ENCODE measurements around the gene HP1BP3.

HP1BP3 gene

DNA sequence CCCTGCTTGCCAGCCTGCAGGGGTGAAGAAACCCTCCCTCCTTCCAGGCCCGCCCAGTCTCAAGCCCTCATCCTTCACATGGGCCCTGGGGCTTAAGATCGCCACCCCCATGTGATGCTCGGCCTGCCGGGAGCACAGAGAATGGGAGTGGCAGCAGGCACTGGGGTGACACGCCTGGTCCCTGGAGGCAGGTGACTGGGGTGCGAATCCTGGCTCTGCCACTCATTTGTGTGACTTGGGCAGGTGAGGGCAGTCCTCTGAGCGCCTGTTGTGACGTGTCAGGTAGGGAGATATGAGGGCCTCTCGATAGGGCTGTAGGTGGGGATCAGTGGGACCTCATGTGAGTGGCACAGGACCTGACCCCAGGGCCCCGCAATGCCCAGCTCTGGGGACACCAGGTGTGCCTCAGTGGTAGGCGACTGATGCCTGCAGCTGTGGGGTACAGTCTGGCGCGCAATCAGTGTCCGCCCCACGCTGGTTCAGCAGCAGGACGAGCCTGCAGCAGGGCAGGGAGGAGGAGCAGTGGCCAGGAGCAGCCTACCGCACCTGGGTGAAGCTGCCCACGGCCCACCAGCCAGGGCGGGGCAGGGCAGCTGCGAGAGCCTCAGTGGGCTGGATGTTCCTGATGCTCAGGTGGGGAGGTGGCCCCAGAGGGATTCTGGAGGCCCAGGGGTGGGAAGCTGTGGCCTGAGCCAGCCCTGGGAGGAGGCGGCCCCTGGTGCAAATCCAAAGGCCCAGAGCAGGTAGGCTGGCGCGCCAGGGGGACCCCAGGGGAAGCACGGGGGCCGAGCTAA lies 60.8 kb downstream of the HP1BP3 start:
- H3K27ac ChIP-seq (ENCODE audit: low read length) = no peak overlapping the region
- H3K4me2 ChIP-seq (ENCODE audit: low read length) = no peak overlapping the region
- no peaks in the 10 kb centered on the region for H3K9me3 ChIP-seq (ENCODE audit: insufficient read depth, low read length)
- no peaks in the 10 kb centered on the region for H4K20me1 ChIP-seq (ENCODE audit: insufficient read depth, low read length)
- no peaks in the 10 kb centered on the region for H3K36me3 ChIP-seq (replicated peaks; ENCODE audit: low read depth, low read length)
- H3K9ac ChIP-seq (ENCODE audit: low read length) = no peak overlapping the region
- H3K27me3 ChIP-seq (ENCODE audit: low read depth, low read length) = peaks cover 16% of the 10 kb centered on the region
- TF ChIP-seq EZH2phosphoT487 (IDR thresholded peaks at IDR 0.05; ENCODE audit: low read depth) = no peak
- TF ChIP-seq, protein P1, sequence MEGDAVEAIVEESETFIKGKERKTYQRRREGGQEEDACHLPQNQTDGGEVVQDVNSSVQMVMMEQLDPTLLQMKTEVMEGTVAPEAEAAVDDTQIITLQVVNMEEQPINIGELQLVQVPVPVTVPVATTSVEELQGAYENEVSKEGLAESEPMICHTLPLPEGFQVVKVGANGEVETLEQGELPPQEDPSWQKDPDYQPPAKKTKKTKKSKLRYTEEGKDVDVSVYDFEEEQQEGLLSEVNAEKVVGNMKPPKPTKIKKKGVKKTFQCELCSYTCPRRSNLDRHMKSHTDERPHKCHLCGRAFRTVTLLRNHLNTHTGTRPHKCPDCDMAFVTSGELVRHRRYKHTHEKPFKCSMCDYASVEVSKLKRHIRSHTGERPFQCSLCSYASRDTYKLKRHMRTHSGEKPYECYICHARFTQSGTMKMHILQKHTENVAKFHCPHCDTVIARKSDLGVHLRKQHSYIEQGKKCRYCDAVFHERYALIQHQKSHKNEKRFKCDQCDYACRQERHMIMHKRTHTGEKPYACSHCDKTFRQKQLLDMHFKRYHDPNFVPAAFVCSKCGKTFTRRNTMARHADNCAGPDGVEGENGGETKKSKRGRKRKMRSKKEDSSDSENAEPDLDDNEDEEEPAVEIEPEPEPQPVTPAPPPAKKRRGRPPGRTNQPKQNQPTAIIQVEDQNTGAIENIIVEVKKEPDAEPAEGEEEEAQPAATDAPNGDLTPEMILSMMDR (IDR thresholded peaks at IDR 0.05; ENCODE audit: low read depth, low read length) = no peak
- no peak overlapping the region for H2AFZ ChIP-seq (ENCODE audit: low read depth, low read length)
- no peak overlapping the region for H3K4me3 ChIP-seq (ENCODE audit: low read length)
- H3K4me1 ChIP-seq (ENCODE audit: low read length) = 0 out of 2 replicates have a peak, but pooled peaks cover 3% of the 10 kb centered on the region
- H3K79me2 ChIP-seq (ENCODE audit: low read length) = no peaks in the 10 kb centered on the region

DNA sequence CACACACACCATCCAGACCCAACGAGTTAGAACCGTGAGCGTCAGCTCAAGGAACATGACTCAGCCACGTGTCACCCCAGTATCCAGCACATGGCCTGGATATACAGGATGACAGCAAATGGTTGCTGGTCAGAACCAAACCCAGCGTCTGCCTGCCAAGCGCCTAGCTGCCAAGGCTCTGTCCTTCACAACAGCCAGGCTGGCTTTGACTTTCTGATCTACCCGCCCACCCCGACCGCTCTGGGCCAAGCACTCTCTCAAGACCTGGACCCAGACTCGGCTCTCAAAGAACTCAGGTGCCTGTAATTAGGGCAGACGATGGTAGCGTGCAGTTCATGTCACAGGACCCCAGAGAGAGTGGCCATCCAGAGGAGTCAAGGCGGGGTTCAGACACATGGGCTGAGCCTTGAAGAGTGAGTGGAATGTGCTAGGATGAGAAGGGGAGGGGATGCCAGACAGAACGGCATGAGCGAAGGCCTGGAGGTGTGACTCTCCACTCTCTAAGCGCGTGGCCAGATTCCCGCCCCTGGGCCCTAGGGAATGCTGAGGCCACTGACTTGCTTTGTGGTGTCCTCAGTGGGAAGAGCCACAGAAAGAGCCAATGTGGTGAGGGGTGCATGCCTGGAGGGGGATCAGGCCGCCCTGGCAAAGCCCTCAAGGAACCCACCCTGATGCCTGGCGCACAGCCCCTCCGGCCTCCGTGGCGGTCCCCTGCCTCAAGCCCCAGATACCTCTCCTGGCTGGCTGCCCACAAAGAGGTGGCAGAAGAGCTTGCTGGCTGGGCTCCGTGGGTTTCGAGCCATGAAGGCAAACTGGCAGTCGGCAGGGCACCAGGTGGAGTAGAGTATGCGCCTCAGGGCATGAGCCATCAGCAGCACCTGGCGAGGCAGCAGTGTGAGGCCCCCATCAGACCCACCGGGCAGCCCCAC lies 61.7 kb downstream of the HP1BP3 start:
- no peak overlapping the region for H3K9ac ChIP-seq (ENCODE audit: low read length)
- no peak overlapping the region for H3K4me3 ChIP-seq (ENCODE audit: low read length)
- H2AFZ ChIP-seq (ENCODE audit: low read depth, low read length) = no peak overlapping the region
- no peaks in the 10 kb centered on the region for H3K9me3 ChIP-seq (ENCODE audit: insufficient read depth, low read length)
- no peaks in the 10 kb centered on the region for H3K4me1 ChIP-seq (ENCODE audit: low read length)
- H3K36me3 ChIP-seq (replicated peaks; ENCODE audit: low read depth, low read length) = no peaks in the 10 kb centered on the region
- H3K27ac ChIP-seq (ENCODE audit: low read length) = no peak overlapping the region
- H4K20me1 ChIP-seq (ENCODE audit: insufficient read depth, low read length) = no peaks in the 10 kb centered on the region
- no peak overlapping the region for H3K4me2 ChIP-seq (ENCODE audit: low read length)
- no peak for TF ChIP-seq EZH2phosphoT487 (IDR thresholded peaks at IDR 0.05; ENCODE audit: low read depth)
- TF ChIP-seq, protein P1 (IDR thresholded peaks at IDR 0.05; ENCODE audit: low read depth, low read length) = no peak
- H3K79me2 ChIP-seq (ENCODE audit: low read length) = no peaks in the 10 kb centered on the region
- H3K27me3 ChIP-seq (ENCODE audit: low read depth, low read length) = peaks cover 8% of the 10 kb centered on the region

DNA sequence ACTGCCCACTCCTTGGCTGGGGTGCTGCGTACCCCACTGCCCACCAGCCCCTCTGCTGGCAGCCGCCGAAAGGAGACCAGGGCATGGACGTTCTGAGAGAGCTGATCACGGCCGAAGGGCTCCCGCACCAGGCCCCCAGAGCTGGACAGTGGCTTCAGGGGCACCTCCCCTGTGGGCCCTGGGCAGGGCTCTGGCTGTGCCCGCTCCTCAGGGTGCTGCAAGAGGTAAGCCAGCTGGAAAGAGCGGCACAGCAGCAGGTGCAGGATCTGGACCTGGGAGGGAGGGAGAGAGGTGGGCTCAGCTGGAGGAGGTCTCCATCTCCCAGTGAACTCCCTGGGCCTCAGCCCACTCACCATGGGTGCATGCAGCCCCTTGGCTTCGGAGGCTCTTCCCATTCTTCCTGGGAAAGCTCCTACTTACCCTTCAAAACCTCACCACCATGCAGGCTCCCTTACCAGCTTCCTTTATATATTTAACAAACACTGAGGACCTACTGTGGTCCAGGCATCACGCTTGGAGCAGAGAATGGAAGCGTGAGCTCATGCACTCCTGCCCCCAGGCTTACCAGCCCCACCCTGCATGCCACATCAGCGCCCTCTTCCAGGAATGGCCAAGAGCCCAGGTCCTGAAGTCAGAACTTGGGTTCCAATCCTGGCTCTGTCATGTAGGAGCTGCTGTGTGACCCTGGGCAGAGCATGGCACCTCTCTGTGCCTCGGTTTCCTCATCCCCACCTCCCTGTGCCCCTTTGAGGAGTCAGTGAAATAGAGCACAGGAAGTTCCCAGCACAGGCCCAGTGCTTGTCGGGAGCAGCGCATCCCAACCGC lies 62.5 kb downstream of the HP1BP3 start:
- H3K36me3 ChIP-seq (replicated peaks; ENCODE audit: low read depth, low read length) = no peaks in the 10 kb centered on the region
- no peak overlapping the region for H3K27ac ChIP-seq (ENCODE audit: low read length)
- H3K9me3 ChIP-seq (ENCODE audit: insufficient read depth, low read length) = no peaks in the 10 kb centered on the region
- no peaks in the 10 kb centered on the region for H3K27me3 ChIP-seq (ENCODE audit: low read depth, low read length)
- H3K4me3 ChIP-seq (ENCODE audit: low read length) = no peak overlapping the region
- H2AFZ ChIP-seq (ENCODE audit: low read depth, low read length) = no peak overlapping the region
- TF ChIP-seq EZH2phosphoT487 (IDR thresholded peaks at IDR 0.05; ENCODE audit: low read depth) = no peak
- TF ChIP-seq, protein P1 (IDR thresholded peaks at IDR 0.05; ENCODE audit: low read depth, low read length) = no peak
- H3K4me1 ChIP-seq (ENCODE audit: low read length) = no peaks in the 10 kb centered on the region
- no peak overlapping the region for H3K4me2 ChIP-seq (ENCODE audit: low read length)
- H3K79me2 ChIP-seq (ENCODE audit: low read length) = no peaks in the 10 kb centered on the region
- H4K20me1 ChIP-seq (ENCODE audit: insufficient read depth, low read length) = no peaks in the 10 kb centered on the region
- H3K9ac ChIP-seq (ENCODE audit: low read length) = no peak overlapping the region
